Measurements from ENCODE around the gene CFAP65. TPM values are rescaled to one million over a fixed set of nuclear protein-coding genes. Genes with fewer than 3 reads are reported as not detected.

The CFAP65 gene
- total RNA-seq, 1 donor: not detected

DNA sequence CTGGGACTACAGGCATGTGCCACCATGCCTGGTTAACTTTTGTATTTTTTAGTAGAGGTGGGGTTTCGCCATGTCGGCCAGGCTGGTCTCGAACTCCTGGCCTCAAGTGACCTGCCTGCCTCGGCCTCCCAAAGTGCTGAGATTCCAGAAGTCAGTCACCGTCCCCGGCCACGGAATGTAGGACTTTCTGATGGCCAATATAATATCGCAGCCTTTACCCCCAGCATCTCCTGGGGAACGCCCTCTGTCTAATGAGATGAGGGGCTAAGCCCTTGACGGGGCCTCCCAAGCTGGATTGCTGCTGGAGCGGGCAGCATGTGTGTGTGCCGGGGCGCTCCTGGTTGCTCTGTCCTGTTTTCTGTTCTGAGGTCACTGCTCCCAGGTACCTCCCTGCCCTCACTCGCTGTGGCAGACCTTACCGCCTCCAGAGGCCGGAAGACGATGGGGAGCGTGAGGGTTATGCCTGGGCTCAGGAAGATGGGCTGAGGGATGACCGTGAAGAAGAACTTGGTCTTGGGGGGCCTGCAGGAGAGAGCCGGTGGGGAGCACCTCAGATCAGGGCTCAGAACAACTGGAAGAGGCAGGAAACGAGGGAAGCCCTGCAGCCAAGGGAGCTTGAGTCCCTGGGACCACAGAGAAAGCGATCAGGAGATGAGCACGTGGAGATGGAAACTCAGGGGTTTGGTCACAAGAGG, 9.1 kb downstream of the CFAP65 start:
- DNase-seq (ENCODE audit: low read depth in 2 of 3, low spot score in 2 of 3): no peak

DNA sequence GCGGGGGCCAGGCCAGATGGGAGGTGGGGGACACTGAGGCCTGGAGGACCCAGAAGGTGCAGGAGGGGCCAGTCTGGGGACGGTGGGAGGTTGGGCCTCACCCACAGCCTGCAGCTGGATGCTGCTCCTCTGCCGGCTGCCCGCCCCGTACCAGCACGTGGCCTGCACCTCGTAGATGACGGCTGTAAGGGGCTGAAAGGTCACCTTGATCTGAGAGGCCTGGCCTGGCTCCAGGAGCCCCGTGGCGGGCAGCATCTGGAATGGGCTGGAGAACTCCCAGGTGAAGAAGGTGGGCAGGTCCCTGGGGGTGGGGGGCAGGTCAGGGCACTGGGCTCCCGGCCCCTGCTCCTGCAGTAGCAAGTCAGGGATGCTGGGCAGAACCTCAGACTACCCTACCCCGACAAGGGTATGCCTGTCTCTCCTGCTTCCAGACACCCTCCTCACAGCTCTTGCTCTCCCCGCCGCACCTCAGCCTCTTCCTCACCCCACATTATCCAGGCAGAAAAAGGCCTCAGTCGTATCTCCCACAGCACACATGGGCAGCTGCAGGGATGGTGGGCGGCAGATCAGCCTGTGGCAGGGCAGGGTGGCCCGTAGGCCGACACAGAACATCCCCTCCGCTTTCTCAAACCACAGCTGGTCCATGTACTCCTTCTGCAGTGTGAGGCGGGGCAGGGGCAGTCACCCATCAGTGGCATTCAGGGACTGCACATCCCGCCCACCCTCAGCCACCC, 10.1 kb downstream of the CFAP65 start:
- DNase-seq (ENCODE audit: low read depth in 2 of 3, low spot score in 2 of 3): no peak

DNA sequence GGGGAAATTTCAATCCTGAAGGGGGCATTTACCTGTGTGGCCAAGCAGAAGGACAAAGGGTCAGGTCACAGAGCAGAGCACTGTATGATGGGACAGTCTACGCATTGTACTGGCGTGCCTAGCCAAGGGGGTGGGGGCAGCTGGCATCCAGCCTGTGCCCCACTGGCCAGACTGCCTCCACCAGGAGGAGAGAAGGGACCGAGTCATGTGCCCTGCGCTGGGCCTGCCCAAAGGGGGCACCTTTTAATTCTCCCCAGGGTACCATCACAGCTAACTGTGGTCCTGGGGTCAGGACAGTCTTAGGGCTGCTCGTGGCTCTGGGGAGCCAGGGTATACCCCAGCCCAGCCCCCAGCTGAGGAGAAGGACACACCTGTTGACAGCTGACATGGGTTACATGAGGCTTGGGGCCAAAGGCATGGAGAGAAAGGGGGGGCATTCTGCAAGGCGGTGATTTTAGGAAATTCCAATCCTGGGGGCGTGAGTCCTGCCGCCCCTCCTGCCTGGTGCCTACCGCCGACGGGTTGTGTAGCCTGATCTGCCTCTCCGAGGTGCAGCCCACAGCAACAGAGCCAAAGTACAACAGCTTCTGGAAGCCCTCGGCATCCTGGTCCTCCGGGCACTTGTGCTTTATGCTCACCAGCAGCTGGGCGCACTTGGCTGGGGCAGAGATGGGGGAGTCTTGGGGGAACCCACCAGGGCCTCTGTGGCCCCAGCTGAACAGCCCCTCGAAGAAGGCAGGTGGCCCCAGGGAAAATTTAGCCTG, 11.0 kb downstream of the CFAP65 start:
- DNase-seq (ENCODE audit: low read depth in 2 of 3, low spot score in 2 of 3): no peak

DNA sequence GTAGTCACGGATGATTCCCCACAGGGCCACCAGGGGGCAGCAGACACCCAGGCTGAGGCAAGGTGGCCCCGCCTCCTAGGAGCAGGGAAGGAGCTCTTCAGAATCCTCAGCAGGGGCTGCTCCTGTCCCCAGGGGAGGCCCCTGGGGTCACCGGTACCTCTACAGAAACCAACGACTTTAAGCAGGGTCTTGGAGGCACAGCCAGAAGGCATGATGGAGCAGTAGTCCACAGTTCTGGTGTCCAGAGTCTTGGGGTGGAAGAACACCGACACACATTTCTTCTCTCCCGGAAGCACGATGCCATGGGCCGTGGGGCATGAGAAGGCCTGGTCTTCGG, 11.5 kb downstream of the CFAP65 start:
- peak; percentile 61 to 83 (median 67) for DNase-seq (ENCODE audit: low read depth in 2 of 3, low spot score in 2 of 3)

DNA sequence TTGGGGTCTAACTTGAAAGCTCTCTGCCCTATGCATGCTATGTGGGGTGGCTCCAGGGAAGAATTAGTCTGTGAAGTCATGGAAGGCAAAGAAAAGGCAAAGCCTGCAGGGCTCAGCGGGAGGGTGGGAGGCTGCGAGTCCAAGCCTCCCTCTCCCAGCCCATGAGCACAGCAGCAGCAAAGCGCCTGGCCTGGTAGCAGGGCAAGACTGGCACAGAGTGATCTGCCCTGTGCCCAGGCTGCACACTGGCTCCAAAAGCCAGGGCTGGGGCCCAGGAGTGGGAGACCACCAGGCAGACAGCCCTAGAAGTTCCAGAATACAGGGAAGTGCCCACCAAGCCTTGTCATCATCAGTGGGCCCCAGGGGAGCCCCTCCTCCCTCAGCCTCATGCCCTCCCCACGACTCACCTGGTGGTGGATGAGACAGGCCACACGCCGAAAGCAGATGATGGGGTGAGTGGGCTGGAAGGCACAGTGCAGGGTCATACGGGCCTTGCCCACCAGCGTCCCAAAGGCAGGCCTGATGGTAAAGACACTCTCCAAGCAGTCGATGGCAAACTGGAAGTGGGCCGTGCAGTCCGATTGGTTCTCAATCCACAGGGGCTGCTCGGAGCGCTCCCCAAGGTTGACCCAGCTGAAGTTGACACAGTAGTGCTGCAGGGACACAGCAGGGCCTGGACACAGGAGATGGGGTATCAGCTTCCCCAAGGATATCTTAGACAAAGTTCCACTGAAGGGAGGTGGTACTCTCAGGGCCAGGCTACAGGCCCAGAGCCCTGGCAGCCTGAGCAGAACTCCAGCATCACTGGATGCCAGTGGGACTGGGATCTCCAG, 12.1 kb downstream of the CFAP65 start:
- DNase-seq (ENCODE audit: low read depth in 2 of 3, low spot score in 2 of 3): no peak

DNA sequence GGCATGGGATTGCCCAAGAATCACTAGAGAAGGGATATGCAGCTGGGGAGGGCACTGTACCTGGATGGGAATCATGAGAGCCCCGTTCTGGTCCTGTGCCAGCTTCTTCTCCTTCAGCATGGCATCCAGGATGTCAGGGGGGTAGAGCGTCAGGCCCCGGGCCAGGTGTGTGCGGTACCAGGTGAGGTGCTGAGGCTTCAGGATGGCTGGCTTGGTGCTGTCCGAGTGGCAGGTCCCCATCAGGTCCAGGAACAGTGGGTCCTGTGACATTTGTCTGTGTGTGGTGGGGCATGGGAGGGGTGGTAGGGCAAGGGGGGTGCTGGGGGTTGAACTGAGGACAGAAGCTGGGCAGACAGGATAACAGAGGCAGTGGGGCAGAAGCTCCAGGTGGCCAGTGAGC, 13.2 kb downstream of the CFAP65 start:
- no peak for DNase-seq (ENCODE audit: low read depth in 2 of 3, low spot score in 2 of 3)

DNA sequence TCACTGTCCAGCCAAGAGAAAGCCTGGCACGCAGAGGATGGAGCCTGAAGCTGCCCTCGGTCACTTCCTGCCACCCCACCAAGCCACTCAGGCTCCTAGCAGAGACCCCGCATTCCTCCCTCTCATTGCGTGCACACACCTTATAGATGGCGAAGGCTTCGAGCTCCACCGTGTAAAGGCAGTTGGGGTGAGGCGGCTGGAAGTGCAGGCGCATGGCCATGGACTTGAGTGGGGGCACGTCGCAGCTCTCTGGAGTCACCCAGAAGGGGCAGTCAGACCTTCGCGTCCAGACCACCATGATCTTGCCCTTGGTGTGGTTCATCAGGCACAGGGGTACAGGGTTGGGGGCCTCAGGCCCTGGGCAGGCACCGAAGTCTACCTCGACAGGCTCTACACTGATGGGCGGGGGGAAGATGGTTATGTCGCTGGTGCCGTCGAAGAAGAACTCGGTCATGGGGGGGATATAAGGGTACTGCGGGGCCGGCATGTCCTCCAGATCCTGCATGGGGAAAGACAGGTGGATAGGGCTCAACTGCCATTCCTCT, 13.7 kb downstream of the CFAP65 start:
- DNase-seq (ENCODE audit: low read depth in 2 of 3, low spot score in 2 of 3): no peak

DNA sequence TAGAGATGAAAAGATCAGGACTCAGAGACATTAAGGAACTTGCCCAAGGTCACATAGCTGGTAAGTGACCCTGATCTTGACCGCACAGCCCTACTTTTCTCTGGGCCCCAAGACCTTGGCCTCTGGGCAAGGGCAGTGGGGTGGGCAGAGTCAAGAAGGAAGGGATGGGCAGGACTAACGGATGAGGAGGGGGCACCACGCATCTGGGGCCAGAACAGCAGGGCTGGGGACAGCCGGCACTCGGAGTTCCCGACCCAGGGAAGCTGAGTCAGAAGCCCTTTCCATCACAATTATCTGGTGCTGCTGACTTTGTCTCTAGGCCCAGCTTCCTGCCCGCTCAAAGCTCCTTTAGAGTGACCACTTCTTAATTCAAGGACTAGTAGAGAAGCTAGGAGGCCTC, 14.4 kb downstream of the CFAP65 start:
- DNase-seq (ENCODE audit: low read depth in 2 of 3, low spot score in 2 of 3): no peak

DNA sequence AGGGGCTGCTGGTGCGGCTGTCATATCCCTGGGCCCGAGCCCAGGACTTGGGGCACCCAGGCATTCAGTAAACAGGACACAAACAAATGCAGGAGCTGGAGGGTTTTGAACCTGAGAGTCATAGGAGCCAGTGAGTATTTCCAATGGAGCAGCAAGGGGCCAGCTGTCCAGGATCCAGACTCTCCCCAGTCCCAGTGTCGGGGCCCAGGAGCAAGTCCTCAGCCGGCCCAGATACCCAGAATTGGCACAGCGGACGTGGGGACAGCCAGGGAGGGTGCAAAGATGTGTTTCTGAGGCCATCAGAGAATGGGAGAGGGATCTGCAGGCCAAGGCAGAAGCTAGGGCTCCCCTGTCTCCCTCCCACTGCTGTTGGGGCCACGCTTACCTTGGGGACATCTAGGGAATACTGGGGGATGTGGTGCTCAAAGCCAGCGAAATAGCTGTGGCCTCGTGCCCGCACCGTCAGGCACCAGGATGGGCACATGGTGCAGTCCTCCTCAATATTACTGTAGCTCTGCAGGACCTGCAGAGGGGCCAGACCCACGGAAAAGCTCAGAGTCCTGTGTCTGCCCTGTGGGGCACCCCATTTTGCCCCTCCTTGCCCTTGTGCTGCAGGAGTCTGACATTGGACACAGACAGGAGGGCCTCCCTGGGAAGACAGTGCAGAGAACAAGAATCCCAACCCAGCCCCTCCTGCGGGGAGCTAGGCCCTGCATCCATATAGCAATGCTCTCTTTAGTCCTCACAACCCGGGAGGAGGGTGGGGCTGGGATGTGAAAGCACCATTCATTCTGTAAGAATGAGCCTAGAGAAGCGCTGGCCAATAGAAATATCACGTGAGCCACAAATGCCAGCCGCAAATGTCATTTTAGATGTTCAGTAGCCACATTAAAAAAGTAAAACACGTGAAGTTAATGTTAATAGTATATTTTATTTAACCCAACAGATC, 15.4 kb downstream of the CFAP65 start:
- DNase-seq (ENCODE audit: low read depth in 2 of 3, low spot score in 2 of 3): no peak

DNA sequence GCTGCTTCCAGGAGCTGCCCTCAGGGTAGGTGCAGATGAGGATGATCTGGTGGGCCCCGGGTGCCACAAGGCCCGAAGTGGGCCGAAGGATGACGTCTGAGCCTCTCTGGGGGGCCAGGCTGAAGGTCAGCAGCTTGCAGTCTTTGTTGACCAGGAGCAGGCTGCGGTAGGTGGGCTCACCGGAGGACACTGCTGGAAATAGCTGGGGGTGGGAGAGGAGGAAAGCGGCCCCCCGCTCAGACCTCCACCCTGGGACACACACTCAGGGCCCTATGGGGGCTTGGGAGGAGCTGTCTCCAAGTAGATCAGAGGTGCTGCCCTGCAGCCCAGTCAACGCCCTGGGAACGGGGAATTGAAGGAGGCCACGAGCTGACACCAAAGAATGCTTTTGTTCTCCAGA, 17.3 kb downstream of the CFAP65 start:
- no peak for DNase-seq (ENCODE audit: low read depth in 2 of 3, low spot score in 2 of 3)

DNA sequence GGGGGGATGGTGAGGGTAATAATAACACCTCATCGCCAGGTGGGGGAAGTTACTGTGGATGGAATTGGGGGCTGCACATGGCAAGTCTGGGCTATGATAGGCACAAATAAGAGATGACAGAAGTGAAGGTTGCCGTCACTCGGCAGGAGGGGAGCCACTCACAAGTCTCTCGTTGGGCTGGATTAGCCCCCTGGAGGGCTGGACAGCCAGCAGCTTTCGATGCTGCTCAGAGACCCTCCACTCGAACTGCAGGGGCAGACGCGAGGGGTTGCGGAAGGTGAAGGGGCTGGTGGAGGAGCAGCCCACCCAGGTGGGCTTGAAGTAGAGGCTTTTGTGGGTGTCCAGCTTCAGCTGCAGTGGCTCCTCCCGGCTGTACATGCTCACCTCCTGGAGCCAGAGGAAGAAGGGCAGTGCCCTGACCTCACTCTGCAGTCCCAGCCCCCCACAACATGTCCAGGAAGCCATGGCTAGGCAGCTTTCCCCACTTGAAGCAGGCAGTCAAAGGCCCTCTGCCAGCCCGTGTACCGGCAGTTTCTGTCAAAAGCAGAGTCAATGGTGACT, 18.2 kb downstream of the CFAP65 start:
- DNase-seq (ENCODE audit: low read depth in 2 of 3, low spot score in 2 of 3): no peak

DNA sequence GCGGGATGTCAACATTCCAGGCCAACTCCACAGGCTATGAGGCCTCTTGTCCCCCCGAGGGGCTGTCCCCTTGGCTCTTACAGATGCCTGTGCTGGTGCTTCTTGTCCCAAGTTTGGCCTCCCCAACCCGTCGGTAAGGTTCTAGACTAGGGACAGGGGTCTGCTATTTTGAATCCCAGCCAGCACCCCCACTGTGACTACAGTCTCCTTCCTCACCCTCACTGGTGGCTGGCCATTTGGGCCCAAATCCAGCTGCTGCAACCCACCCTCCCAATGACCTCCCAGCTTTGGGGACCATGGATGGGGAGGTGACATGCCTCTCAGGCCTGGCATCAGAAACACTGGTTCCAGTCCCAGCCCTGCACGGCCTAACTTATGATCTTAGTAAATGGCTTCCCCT, 18.7 kb downstream of the CFAP65 start:
- DNase-seq (ENCODE audit: low read depth in 2 of 3, low spot score in 2 of 3): no peak

DNA sequence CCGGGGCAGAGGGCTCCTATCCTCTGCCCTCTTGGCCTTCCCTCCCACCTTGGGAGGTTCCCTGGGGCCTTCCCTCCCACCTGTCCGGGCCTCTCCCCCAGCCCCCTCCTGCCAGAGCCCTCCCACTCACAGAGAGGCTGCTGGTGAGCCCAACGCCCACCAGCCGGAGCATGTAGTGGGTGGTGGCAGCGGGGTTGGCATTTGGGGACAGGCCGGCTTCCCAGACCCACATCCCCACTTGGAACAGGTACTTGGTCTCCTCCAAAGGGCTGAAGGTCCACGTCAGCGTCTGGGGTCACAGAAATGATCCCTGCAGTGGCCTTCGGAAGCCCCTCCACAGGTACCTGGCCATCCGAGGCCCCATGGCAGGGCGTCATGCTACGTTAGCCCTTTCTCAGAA, 19.3 kb downstream of the CFAP65 start:
- no peak for DNase-seq (ENCODE audit: low read depth in 2 of 3, low spot score in 2 of 3)

DNA sequence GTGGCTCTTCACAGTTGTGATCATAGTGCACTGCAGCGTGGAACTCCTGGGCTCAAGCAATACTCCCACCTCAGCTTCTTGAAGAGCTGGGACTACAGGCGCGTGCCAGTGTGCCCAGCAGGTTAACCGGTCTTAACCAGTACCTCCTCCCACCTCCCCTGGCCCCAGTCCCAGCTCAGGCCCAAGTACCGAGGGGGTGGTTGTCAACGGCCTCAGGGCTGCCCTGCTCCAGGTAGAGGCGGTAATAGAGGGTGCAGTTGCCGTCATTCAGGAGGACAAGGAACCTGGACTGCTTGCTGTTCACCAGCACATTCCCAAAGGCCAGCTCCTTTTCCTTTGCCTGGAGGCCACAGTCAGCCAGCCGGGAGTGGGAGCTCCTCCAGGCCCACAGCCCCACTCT, 19.7 kb downstream of the CFAP65 start:
- no peak for DNase-seq (ENCODE audit: low read depth in 2 of 3, low spot score in 2 of 3)

DNA sequence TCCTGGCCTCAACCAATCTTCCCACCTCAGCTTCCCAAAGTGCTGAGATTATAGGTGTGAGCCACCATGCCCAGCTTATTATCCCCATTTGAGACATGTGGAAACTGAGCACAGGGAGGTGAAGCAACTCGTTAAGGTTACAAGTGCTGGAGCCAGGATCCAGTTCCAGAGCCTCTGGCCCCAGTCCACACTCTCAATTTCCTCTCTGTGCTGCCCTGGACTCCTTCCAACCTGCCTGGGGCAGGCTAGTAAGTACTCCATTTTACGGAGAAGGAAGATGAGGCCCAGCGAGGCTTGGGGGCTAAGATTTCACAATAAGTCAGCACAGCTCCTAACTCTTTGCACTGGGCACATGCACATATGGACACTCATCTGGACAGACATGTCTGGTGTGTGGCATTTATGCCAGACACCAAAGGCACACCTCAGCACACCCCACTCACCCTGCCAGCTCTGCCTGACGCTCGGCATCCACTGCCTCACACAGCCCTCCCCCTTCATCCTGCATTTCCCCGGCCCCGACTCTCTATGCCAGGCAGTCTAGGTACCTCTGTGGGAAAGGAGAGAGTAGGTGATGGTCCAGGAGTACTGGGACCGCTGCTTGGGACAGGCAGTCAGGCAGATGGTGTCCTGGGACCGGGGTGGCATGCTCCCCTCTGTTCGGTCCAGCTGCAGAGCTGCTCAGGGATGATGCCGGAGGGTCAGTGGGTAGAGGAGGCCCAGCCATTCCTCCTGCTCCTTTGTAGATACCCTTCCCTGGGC, 20.5 kb downstream of the CFAP65 start:
- no peak for DNase-seq (ENCODE audit: low read depth in 2 of 3, low spot score in 2 of 3)

DNA sequence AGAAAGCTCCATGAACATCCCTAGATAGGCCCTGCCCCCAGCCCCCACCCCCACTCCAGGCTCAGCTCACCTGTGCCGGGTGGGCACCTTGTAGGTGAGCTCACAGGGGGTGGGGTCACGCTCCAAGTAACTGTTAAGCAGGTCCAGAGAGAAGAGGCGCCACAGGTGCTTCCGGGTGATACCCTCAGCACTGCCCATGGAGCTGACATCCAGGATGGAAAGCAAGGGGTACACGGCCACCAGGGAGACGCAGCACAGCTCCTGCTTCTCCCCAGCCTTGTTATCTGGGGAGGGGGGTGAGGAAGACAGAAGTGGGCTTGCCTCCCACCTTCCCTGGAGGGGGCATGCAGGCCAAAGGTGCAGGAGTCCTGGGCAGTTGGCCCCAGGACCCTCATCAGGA, 21.9 kb downstream of the CFAP65 start:
- DNase-seq (ENCODE audit: low read depth in 2 of 3, low spot score in 2 of 3): no peak

DNA sequence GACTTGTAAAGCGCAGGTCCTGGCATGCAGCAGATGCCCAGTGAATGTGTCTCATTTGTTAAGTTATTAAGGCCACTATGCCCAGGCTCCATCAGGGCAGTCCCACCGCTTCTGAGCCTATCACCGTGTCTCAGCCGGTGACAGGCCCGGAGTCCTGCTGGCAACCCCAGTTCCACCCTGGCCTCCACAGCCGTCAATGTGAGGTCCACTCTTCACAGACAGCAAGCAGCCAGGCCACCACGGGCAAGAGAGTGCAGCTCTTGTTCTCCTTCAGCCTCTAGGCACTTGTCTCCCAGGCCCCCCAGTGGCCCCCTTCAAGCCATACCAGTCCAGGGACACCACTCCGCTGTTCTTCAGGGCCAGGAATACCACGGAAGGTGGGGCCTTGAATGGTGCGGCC, 22.6 kb downstream of the CFAP65 start:
- no peak for DNase-seq (ENCODE audit: low read depth in 2 of 3, low spot score in 2 of 3)

DNA sequence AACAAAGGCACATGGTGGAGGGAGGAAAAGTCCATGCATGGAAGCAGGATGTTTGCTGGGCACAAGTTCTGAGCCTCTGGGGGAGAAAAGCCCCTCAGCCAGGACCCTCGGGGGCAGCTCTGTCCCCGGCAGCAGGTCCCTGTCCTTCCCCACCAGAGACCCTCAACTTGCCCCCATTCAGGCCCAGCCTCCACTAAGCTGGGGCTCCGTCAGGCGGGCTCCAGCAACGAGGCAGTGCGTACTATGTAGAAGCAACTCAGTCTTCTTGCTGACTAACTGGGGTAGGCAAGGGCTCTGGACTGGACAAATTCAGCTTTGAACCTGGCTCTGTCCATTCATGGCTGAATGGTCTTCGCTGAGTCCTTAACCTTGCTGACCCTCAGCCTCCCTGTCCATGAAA, 23.0 kb downstream of the CFAP65 start:
- no peak for DNase-seq (ENCODE audit: low read depth in 2 of 3, low spot score in 2 of 3)
